H1 (cell line): ENCODE results near the gene OR8B4. TPM values are rescaled to one million over a fixed set of nuclear protein-coding genes. Genes with fewer than 3 reads are reported as not detected.

Experiments
- CTCF ChIA-PET: fragments of 300-600 bp; sonication (Branson Sonifier 250); formaldehyde crosslinking; loops from one replicate; lab custom pipeline; 2021; ENCODE audit not compliant: partially characterized antibody; lab: Charles Lee
- POLR2A ChIA-PET: fragments of 300-600 bp; sonication (Branson Sonifier 250); formaldehyde crosslinking; loops from one replicate; lab custom pipeline; 2021; ENCODE audit warnings: inconsistent platforms; ENCODE audit not compliant: partially characterized antibody; lab: Charles Lee
- DNase-seq, 2 experiments: peaks; one replicate each; pipeline versions ENCODE4 v3.0.0 to v3.0.0-alpha.2; 2010 to 2022; ENCODE audit warnings: low spot score in 2 of 2, low read depth in 1 of 2, mixed read lengths in 1 of 2
- FAIRE-seq: peaks from 2 replicates; lab custom pipeline; 2011; peaks lifted over from hg19 to GRCh38; lab: Jason Lieb, UNC
- H2AFZ ChIP-seq: 2 replicates; pipeline ENCODE4 v1.8.1; 2012; ENCODE audit warnings: low read length, inconsistent platforms
- H2AK5ac ChIP-seq: 2 replicates; pipeline ENCODE4 v1.6.1; 2013; ENCODE audit warnings: low read depth, low read length
- H2BK120ac ChIP-seq: replicated peaks from 2 replicates; pipeline ENCODE3; 2013; ENCODE audit warnings: low read depth, low read length, inconsistent platforms
- H2BK12ac ChIP-seq: 2 replicates; pipeline ENCODE4 v1.6.1; 2013; ENCODE audit warnings: low read depth, low read length
- H2BK15ac ChIP-seq: 2 replicates; pipeline ENCODE4 v1.6.1; 2013; ENCODE audit warnings: low read length
- H2BK20ac ChIP-seq: 2 replicates; pipeline ENCODE4 v1.6.1; 2013; ENCODE audit warnings: low read length
- H2BK5ac ChIP-seq: 2 replicates; pipeline ENCODE4 v1.6.1; 2013; ENCODE audit warnings: low read depth, low read length
- H3K14ac ChIP-seq: 2 replicates; pipeline ENCODE4 v1.6.1; 2013; ENCODE audit warnings: inconsistent platforms; ENCODE audit not compliant: insufficient read length
- H3K18ac ChIP-seq: 2 replicates; pipeline ENCODE4 v1.6.1; 2013; ENCODE audit warnings: low read length; ENCODE audit errors: extremely low read depth
- H3K23ac ChIP-seq: 2 replicates; pipeline ENCODE4 v1.6.1; 2013; ENCODE audit warnings: inconsistent platforms; ENCODE audit not compliant: insufficient read length
- H3K23me2 ChIP-seq: 2 replicates; pipeline ENCODE4 v1.6.1; 2013; ENCODE audit warnings: low read depth, low read length
- H3K27ac ChIP-seq: 2 replicates; pipeline ENCODE4 v1.6.1; 2011; ENCODE audit warnings: low read depth, low read length, inconsistent platforms
- H3K27me3 ChIP-seq, 4 experiments: replicated peaks in 1 of 4; 1 replicate in 1 of 4; 2 replicates in 3 of 4; pipeline versions ENCODE4 v1.6.1 to v1.8.1; 2011 to 2013; ENCODE audit warnings: low read length in 3 of 4, mild to moderate bottlenecking in 3 of 4, inconsistent platforms in 2 of 4, mixed read lengths in 2 of 4, moderate library complexity in 1 of 4; ENCODE audit not compliant: control insufficient read depth in 3 of 4, insufficient read depth in 3 of 4; ENCODE audit errors: extremely low read depth in 1 of 4
- H3K36me3 ChIP-seq, 4 experiments: 2 replicates each; pipeline versions ENCODE4 v1.6.1 to v1.8.1; 2011 to 2013; ENCODE audit warnings: mild to moderate bottlenecking in 4 of 4, low read length in 3 of 4, moderate library complexity in 2 of 4, control low read depth in 1 of 4, inconsistent platforms in 1 of 4; ENCODE audit not compliant: insufficient read depth in 4 of 4, control insufficient read depth in 2 of 4
- H3K4ac ChIP-seq: replicated peaks from 2 replicates; pipeline ENCODE3; 2013; ENCODE audit warnings: low read length, low read depth, mixed read lengths, inconsistent platforms; ENCODE audit not compliant: insufficient read length
- H3K4me1 ChIP-seq, 4 experiments: replicated peaks in 1 of 4; 1 replicate in 1 of 4; 2 replicates in 3 of 4; pipeline versions ENCODE4 v1.6.1 to v1.8.1; 2011 to 2013; ENCODE audit warnings: low read length in 3 of 4, inconsistent platforms in 2 of 4, mixed read lengths in 1 of 4; ENCODE audit not compliant: insufficient read depth in 4 of 4, control insufficient read depth in 3 of 4
- H3K4me2 ChIP-seq, 2 experiments: 2 replicates each; pipeline versions ENCODE4 v1.6.1 to v1.8.1; 2011 to 2013; ENCODE audit warnings: low read depth in 2 of 2, low read length in 2 of 2, control low read depth in 1 of 2, inconsistent platforms in 1 of 2, mild to moderate bottlenecking in 1 of 2; ENCODE audit not compliant: insufficient read depth in 1 of 2
- H3K4me3 ChIP-seq, 4 experiments: fragments of 200-600, 300-600 bp in 1 of 4; sonication (generic), shearing (Covaris generic), sonication (Bioruptor Twin) in 1 of 4; 2 replicates each; pipeline versions ENCODE4 v1.5.1 to v1.8.1; 2011 to 2016; ENCODE audit warnings: low read length in 4 of 4, low read depth in 3 of 4, control low read depth in 2 of 4, inconsistent platforms in 2 of 4, mild to moderate bottlenecking in 2 of 4, mixed read lengths in 1 of 4, moderate library complexity in 1 of 4; ENCODE audit not compliant: insufficient read depth in 2 of 4; ENCODE audit errors: extremely low read depth in 1 of 4
- H3K56ac ChIP-seq: replicated peaks from 2 replicates; pipeline ENCODE3; 2013; ENCODE audit warnings: low read depth, mild to moderate bottlenecking, mixed read lengths, low read length, inconsistent platforms; ENCODE audit not compliant: insufficient read length
- H3K79me1 ChIP-seq: 2 replicates; pipeline ENCODE4 v1.6.1; 2013; ENCODE audit warnings: low read depth, low read length, control low read depth
- H3K79me2 ChIP-seq, 2 experiments: 2 replicates each; pipeline versions ENCODE4 v1.6.1 to v1.8.1; 2012 to 2013; ENCODE audit warnings: low read length in 2 of 2, mild to moderate bottlenecking in 2 of 2, inconsistent platforms in 1 of 2; ENCODE audit not compliant: insufficient read depth in 2 of 2, control insufficient read depth in 1 of 2
- H3K9ac ChIP-seq, 4 experiments: replicated peaks in 1 of 4; 1 replicate in 1 of 4; 2 replicates in 3 of 4; pipeline versions ENCODE4 v1.6.1 to v1.8.1; 2011 to 2013; ENCODE audit warnings: low read depth in 3 of 4, low read length in 3 of 4, control low read depth in 2 of 4, mild to moderate bottlenecking in 2 of 4, moderate library complexity in 2 of 4, inconsistent platforms in 1 of 4; ENCODE audit errors: extremely low read depth in 1 of 4
- H3K9me3 ChIP-seq, 2 experiments: 2 replicates each; pipeline versions ENCODE4 v1.6.1 to v1.8.1; 2012 to 2013; ENCODE audit warnings: mild to moderate bottlenecking in 2 of 2, moderate library complexity in 2 of 2, control low read depth in 1 of 2, inconsistent platforms in 1 of 2, low read depth in 1 of 2, low read length in 1 of 2, mixed read lengths in 1 of 2; ENCODE audit not compliant: insufficient read depth in 2 of 2
- H4K20me1 ChIP-seq, 2 experiments: replicated peaks in 1 of 2; 2 replicates each; pipeline versions ENCODE3 to v1.8.1; 2011 to 2013; ENCODE audit warnings: inconsistent platforms in 2 of 2, low read length in 2 of 2, mild to moderate bottlenecking in 1 of 2; ENCODE audit not compliant: insufficient read depth in 2 of 2, control insufficient read depth in 1 of 2
- H4K5ac ChIP-seq: 2 replicates; pipeline ENCODE4 v1.6.1; 2013; ENCODE audit warnings: low read length, low read depth, mixed read lengths, inconsistent platforms; ENCODE audit not compliant: insufficient read length
- H4K8ac ChIP-seq: 2 replicates; pipeline ENCODE4 v1.8.0; 2013; ENCODE audit warnings: mild to moderate bottlenecking, moderate library complexity, low read length, inconsistent platforms; ENCODE audit not compliant: insufficient read depth; ENCODE audit errors: extremely low read depth
- H4K91ac ChIP-seq: replicated peaks from 2 replicates; pipeline ENCODE3; 2013; ENCODE audit warnings: low read length, mixed read lengths, inconsistent platforms; ENCODE audit not compliant: insufficient read length
- WGBS, 2 experiments: shearing (Covaris generic) in 1 of 2; methylation state at CpG; one replicate each; pipeline versions ENCODE4 v1.1.6 to v1.1.7; 2013 to 2015; ENCODE audit warnings: low lambda C conversion rate in 2 of 2, mixed read lengths in 2 of 2, inconsistent platforms in 1 of 2, low coverage in 1 of 2, missing lambda C conversion rate in 1 of 2; ENCODE audit not compliant: insufficient replicate concordance in 2 of 2, insufficient coverage in 1 of 2, insufficient read length in 1 of 2; ENCODE audit errors: extremely low coverage in 1 of 2, missing lambda C conversion rate in 1 of 2; 5-methylcytosine and 5-hydroxymethylcytosine counted together
- long read RNA-seq, 2 experiments: library from RNA in 1 of 2; library from capped mRNA in 1 of 2; stranded (forward); transcript quantifications; one replicate each; pipeline ENCODE4 v2.0.0, GENCODE V29; 2021; ENCODE audit warnings: inconsistent platforms in 1 of 2
- polyA minus RNA-seq, 3 experiments: library from RNA; depleted of rRNA, polyadenylated mRNA; stranded (reverse); fragments of >200 nt; gene quantifications; 1 replicate in 2 of 3; 2 replicates in 1 of 3; pipeline ENCODE4 v1.2.3, GENCODE V29; 2011
- polyA plus RNA-seq, 7 experiments: library from polyadenylated mRNA; depleted of rRNA in 3 of 7; stranded (reverse) in 5 of 7; unstranded in 2 of 7; fragments of >200 nt in 5 of 7; fragments of 200-250 nt in 2 of 7; gene quantifications; 1 replicate in 5 of 7; 2 replicates in 1 of 7; 4 replicates in 1 of 7; pipeline versions ENCODE4 v1.2.1 to v1.2.3, GENCODE V29; 2011 to 2013; ENCODE audit warnings: missing spikeins in 2 of 7, mixed read lengths in 2 of 7
- total RNA-seq: library from RNA; stranded (reverse); fragmentation: NEBNext Ultra II Directional; extraction: Animal tissue kit (Norgen Biotek cat#: 25700); gene quantifications from 2 replicates; pipeline ENCODE4 v1.2.1, GENCODE V29; 2021

The OR8B4 gene, protein sequence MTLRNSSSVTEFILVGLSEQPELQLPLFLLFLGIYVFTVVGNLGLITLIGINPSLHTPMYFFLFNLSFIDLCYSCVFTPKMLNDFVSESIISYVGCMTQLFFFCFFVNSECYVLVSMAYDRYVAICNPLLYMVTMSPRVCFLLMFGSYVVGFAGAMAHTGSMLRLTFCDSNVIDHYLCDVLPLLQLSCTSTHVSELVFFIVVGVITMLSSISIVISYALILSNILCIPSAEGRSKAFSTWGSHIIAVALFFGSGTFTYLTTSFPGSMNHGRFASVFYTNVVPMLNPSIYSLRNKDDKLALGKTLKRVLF
- total RNA-seq, result not detected in 2 replicates
- polyA plus RNA-seq (2011; rRNA removed), result not detected in 2 replicates
- polyA plus RNA-seq (2011; cell fraction: cytosol; rRNA removed), result not detected
- polyA plus RNA-seq (2011; cell fraction: nucleus; rRNA removed), result not detected
- not detected in 4 replicates for polyA plus RNA-seq (2012, experiment 1 of 2)
- polyA plus RNA-seq (2012, experiment 2 of 2), result not detected
- polyA plus RNA-seq (2013, experiment 1 of 2), result not detected
- not detected for polyA plus RNA-seq (2013, experiment 2 of 2)
- polyA minus RNA-seq (2011; rRNA and poly(A)+ RNA removed), result not detected in 2 replicates
- polyA minus RNA-seq (2011; cell fraction: cytosol; rRNA and poly(A)+ RNA removed), result not detected
- not detected for polyA minus RNA-seq (2011; cell fraction: nucleus; rRNA and poly(A)+ RNA removed)
- long read RNA-seq, experiment 1, result 0 reads
- long read RNA-seq, experiment 2, result 0 reads

- Histone ChIP-seq H3K9me3 (no peaks in the 10 kb centered on the region), H3K4me2 (no peak within 1 kb of the TSS), H3K27ac (no peak within 1 kb of the TSS), H3K36me3 (no peaks in the 10 kb centered on the region), H3K23me2 (peaks cover 3% of the 10 kb centered on the region; the same call in 1 of the 2 replicates), H2AFZ (no peak within 1 kb of the TSS), H4K5ac (no peak within 1 kb of the TSS), H3K4me1 (no peaks in the 10 kb centered on the region), H3K18ac (no peak within 1 kb of the TSS), H3K56ac (no peak within 1 kb of the TSS), H4K91ac (no peak within 1 kb of the TSS), H3K79me2 (no peaks in the 10 kb centered on the region), H2AK5ac (no peak within 1 kb of the TSS; the same call in 1 of the 2 replicates), H3K23ac (no peak within 1 kb of the TSS), H2BK5ac (no peak within 1 kb of the TSS), H3K14ac (no peak within 1 kb of the TSS), H3K27me3 (no peaks in the 10 kb centered on the region), H4K20me1 (no peaks in the 10 kb centered on the region), H2BK15ac (no peak within 1 kb of the TSS), H2BK12ac (no peak within 1 kb of the TSS), H3K79me1 (no peaks in the 10 kb centered on the region), H2BK20ac (no peak within 1 kb of the TSS), H3K4me3 (no peak within 1 kb of the TSS), H4K8ac (no peak within 1 kb of the TSS), H3K9ac (no peak within 1 kb of the TSS), H3K4ac (no peak within 1 kb of the TSS), H2BK120ac (no peak within 1 kb of the TSS)
- POLR2A ChIA-PET, result no interaction called here
- 92% methylated on average over 2 of the region's 2 CpGs; no CpG with 5 or more reads in 1 of the 2 experiments for WGBS, 2 experiments
- CTCF ChIA-PET, result interaction anchor here (0.7 to 3.4 kb wide), 4 partner anchors 8 to 353 kb away, joined by 3 to 15 read pairs (median 3); no protein-coding TSS in a partner anchor
- DNase-seq, result no peak
- no peak for FAIRE-seq
These were observed at the start of gene OR8B4 for GRCh38 chr11:124424384-124424921. TSS of gene OR8B4 (minus strand) at chr11:124424871. CDS start at chr11:124424871, 0 bp downstream.
